Measurements from ENCODE around the gene SLC41A1.

DNA sequence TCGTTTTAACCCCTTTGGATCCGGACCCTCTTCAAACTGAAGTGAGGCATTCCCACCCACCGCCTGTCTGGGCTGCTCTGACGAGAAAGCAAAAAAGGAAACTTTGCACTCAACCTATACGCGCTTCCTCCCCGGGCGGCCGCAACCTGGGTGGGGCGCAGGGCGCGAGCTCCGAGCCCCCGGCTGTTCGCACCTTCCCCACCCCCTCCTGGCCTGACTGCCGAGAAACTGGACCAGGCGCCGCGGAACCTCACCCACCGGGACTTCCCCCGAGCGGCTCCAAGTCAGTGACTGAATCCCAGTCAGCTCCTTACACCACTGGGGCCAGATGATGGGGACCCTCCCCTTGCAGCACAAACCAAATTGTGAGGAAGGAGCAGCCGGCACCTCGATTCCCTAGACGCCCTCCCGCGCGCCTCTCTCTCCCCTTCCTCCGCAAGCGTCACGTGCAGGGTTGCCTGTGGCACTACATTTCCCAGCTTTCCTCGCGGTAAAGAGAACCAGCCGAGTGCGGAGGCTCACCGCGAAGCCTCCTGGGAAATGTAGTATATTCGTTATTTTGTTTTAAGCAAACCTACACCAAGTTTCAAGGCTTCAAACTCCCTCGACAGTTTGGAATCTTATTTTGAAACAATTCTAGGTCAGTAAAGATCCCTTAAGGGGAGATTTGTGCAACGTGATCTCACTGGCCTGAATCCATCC lies 37.8 kb downstream of the SLC41A1 start, which contains the start of gene RAB29:
- TF ChIP-seq RCOR1 (IDR thresholded peaks at IDR 0.05; ENCODE audit: borderline replicate concordance in 1 of 2, low read depth in 2 of 2, low read length in 2 of 2) (peak in 1 of 2 experiments; percentile 38; a peak in 1 of 4 replicates), MEF2D (tag; conservative IDR thresholded peaks at IDR 0.05; ENCODE audit: low read depth) (no peak), MAFK (IDR thresholded peaks at IDR 0.05; ENCODE audit: low read length) (no peak; the same call in 1 of the 2 replicates)
- TF ChIP-seq, protein P1, sequence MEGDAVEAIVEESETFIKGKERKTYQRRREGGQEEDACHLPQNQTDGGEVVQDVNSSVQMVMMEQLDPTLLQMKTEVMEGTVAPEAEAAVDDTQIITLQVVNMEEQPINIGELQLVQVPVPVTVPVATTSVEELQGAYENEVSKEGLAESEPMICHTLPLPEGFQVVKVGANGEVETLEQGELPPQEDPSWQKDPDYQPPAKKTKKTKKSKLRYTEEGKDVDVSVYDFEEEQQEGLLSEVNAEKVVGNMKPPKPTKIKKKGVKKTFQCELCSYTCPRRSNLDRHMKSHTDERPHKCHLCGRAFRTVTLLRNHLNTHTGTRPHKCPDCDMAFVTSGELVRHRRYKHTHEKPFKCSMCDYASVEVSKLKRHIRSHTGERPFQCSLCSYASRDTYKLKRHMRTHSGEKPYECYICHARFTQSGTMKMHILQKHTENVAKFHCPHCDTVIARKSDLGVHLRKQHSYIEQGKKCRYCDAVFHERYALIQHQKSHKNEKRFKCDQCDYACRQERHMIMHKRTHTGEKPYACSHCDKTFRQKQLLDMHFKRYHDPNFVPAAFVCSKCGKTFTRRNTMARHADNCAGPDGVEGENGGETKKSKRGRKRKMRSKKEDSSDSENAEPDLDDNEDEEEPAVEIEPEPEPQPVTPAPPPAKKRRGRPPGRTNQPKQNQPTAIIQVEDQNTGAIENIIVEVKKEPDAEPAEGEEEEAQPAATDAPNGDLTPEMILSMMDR (IDR thresholded peaks at IDR 0.05 in 2 of 3, conservative IDR thresholded peaks at IDR 0.05 in 1 of 3; ENCODE audit: insufficient read depth in 2 of 3, low read depth in 1 of 3, low read length in 3 of 3) = no peak
- TF ChIP-seq, protein P2, sequence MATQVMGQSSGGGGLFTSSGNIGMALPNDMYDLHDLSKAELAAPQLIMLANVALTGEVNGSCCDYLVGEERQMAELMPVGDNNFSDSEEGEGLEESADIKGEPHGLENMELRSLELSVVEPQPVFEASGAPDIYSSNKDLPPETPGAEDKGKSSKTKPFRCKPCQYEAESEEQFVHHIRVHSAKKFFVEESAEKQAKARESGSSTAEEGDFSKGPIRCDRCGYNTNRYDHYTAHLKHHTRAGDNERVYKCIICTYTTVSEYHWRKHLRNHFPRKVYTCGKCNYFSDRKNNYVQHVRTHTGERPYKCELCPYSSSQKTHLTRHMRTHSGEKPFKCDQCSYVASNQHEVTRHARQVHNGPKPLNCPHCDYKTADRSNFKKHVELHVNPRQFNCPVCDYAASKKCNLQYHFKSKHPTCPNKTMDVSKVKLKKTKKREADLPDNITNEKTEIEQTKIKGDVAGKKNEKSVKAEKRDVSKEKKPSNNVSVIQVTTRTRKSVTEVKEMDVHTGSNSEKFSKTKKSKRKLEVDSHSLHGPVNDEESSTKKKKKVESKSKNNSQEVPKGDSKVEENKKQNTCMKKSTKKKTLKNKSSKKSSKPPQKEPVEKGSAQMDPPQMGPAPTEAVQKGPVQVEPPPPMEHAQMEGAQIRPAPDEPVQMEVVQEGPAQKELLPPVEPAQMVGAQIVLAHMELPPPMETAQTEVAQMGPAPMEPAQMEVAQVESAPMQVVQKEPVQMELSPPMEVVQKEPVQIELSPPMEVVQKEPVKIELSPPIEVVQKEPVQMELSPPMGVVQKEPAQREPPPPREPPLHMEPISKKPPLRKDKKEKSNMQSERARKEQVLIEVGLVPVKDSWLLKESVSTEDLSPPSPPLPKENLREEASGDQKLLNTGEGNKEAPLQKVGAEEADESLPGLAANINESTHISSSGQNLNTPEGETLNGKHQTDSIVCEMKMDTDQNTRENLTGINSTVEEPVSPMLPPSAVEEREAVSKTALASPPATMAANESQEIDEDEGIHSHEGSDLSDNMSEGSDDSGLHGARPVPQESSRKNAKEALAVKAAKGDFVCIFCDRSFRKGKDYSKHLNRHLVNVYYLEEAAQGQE (IDR thresholded peaks at IDR 0.05; ENCODE audit: borderline replicate concordance) = peak; percentile 68
- TF ChIP-seq, protein P2 (CRISPR knock-in tag; IDR thresholded peaks at IDR 0.05; ENCODE audit: low read depth) = peak; percentile 74
- TF ChIP-seq, protein P3, sequence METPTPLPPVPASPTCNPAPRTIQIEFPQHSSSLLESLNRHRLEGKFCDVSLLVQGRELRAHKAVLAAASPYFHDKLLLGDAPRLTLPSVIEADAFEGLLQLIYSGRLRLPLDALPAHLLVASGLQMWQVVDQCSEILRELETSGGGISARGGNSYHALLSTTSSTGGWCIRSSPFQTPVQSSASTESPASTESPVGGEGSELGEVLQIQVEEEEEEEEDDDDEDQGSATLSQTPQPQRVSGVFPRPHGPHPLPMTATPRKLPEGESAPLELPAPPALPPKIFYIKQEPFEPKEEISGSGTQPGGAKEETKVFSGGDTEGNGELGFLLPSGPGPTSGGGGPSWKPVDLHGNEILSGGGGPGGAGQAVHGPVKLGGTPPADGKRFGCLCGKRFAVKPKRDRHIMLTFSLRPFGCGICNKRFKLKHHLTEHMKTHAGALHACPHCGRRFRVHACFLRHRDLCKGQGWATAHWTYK (CRISPR knock-in tag; IDR thresholded peaks at IDR 0.05) = no peak

Data from K562 (cell line).